Activated CD4-positive, alpha-beta T cell treated with anti-CD3 and anti-CD28 coated beads, Interleukin-10, Interleukin-2, amounts not matched to agents 100 ng/mL and 50 ng/mL, durations not matched to agents 16 hours and 8 hours (primary cell): ENCODE data around the gene ZNF778.
"Not testable (repeated sequence)": the region's sequence is repeated elsewhere in the genome, so short reads cannot be mapped to it uniquely, and the experiment has no call there.

Experiments used
- DNase-seq: peaks from one replicate; pipeline ENCODE4 v3.0.0-alpha.2; 2020

ZNF778 gene

GRCh38 chr16:89257757-89258465 lies 40.4 kb downstream of the ZNF778 start:
- DNase-seq: no peak

- not testable (repeated sequence) for DNase-seq
Measured at GRCh38 chr16:89259901-89260300, 42.4 kb downstream of the ZNF778 start.

- no peak for DNase-seq
Measured at GRCh38 chr16:89261691-89262563, 44.4 kb downstream of the ZNF778 start.

GRCh38 chr16:89264800-89265550 lies 47.5 kb downstream of the ZNF778 start:
- no peak for DNase-seq

DNA sequence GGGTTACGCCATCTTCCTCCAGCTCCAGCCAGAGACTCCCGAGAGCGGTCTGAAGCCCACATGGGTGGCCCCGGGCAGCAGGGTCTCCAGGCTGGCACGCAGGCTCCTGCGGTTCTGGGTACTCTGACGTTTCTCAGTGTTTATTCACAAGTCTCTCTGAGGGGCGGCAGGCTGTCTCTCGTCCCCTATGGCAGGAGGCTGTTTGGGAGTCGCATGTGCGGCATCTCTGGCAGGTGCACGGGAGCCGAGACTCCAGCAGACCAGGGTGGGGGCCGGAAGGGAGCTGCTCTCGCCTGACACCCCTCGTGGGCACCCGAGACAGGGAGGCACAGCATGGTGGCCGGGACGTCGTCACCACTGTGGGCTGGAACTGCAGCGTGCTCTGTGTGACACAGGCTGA lies 48.1 kb downstream of the ZNF778 start:
- DNase-seq: no peak

DNA sequence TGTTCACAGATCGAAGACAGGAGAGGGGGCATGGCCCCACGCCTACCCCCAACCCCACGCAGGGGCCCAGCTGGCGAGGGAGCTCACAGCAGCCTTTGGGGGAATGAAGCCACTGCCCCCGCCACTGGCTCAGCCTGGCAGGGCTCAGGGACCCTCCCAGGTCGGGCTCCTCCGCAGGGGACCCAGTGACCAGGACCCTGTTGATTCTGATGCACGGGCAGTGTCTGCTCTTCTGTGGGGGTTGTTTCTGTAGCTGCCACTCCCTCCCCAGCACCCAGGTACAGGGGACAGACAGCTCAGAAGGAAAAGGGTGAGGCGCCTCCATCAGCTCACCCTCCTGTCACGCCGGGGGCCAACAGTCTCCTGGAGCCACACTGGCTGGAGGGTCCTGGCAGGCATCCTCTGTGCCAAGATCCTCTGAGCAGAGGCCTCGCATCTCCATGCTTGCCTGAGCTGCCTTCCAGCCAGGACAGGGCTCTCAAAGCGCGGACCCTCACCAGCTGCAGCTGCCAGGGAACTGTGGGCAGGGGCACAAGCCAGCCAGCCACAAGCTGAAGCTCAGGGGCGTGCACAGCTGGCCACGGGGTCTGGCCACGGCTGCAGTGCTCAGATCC lies 49.1 kb downstream of the ZNF778 start:
- no peak for DNase-seq

- DNase-seq: not testable (repeated sequence)
Measured at GRCh38 chr16:89267746-89268145, 50.2 kb downstream of the ZNF778 start.

GRCh38 chr16:89268585-89268984 lies 51.1 kb downstream of the ZNF778 start:
- DNase-seq: no peak

DNA sequence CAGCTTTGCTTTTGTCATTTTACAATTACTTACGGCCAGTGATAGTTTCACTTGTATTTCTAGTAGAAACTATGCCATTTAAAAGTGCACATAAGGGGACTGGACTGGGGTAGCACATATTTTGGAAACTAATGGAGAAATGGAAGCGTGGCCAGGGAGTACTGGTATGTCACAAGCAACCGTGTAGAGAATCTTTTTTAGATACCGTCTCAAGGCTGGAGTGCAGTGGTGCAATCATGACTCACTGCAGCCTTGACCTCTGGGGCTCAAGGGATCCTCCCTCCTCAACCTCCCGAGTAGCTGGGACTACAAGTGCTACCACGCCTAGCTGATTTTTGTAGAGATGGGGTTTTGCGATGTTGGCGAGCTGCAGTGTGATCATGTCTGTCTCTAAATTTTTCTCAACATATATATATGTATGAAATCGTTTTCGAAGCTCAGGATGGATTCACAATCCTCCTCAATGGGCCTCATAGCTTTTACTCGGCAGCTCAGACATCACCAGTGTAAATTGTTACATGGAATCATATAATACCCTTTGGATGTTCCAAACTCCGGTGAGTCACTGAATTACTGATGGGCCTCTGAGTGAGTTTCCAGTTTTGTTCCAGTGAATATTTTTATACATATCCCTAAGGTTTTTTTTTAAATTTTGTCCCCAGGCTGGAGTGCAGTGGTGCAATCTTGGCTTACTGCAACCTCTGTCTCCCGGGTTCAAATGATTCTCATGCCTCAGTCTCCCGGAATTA lies 51.7 kb downstream of the ZNF778 start:
- no peak for DNase-seq

GRCh38 chr16:89269805-89270665 lies 52.5 kb downstream of the ZNF778 start:
- DNase-seq: no peak

DNA sequence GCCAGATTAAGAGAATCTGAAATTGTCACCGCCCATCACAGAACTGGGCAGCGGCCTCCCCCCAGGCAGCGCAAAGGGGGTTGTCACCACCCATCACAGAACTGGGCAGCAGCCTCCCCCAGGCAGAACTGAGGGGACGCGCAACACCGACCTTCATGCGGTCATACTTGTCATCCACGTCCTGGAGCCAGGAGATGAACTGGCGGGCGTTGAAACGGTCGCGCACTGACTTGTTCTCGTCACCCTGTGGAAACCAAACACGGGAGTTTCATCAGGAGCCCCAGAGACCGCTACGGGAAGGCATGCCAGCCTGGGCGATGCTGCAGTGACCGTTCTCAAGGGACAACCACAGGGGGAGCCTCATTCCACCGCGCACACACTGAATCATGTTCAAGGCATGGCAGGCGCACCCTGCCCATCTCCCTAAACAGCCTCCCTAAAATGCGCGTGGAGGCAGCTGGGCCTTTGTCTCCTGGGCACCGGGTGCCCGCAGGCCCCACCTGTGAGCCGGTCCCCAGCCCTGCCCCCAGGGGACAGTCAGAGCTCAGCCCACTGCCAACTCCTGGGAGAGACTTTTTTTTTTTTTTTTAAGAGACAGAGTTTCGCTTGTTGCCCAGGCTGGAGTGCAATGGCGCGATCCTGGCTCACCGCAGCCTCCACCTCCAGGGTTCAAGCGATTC lies 53.3 kb downstream of the ZNF778 start:
- no peak for DNase-seq

DNA sequence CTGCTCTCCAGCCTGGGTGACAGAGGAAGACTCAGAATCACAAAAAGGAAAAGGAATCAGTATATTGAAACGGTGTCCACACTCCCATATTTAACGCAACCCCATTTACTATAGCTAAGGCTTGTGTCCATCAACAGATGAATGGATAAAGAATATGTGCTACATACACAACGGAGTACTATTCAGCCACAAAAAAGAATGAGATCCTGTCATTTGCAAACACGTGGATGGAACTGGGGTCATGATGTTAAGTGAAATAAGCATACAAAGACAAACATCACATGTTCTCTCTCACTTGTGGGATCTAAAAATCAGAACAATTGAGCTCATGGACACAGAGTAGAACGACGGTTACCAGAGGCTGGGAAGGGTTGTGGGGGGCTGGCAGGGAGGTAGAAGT lies 55.1 kb downstream of the ZNF778 start:
- DNase-seq: no peak

- DNase-seq: no peak
Measured at GRCh38 chr16:89273741-89274472, 56.4 kb downstream of the ZNF778 start.

GRCh38 chr16:89274561-89275283 lies 57.2 kb downstream of the ZNF778 start:
- no peak for DNase-seq

DNA sequence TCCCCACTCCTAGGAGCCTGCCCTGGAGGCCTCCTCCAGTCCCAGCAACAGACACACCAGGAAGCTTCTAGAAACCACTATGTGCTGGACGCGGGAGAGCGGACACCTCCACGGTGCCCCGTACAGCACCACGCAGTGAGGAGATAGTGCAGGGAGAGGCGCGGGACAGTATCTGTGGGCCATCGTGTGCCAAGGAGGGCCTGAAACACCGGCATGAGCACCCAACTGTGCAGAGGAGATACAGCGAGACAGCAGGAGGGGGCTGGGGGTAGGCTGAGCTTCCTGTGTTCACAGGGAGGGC lies 57.7 kb downstream of the ZNF778 start:
- no peak for DNase-seq

DNA sequence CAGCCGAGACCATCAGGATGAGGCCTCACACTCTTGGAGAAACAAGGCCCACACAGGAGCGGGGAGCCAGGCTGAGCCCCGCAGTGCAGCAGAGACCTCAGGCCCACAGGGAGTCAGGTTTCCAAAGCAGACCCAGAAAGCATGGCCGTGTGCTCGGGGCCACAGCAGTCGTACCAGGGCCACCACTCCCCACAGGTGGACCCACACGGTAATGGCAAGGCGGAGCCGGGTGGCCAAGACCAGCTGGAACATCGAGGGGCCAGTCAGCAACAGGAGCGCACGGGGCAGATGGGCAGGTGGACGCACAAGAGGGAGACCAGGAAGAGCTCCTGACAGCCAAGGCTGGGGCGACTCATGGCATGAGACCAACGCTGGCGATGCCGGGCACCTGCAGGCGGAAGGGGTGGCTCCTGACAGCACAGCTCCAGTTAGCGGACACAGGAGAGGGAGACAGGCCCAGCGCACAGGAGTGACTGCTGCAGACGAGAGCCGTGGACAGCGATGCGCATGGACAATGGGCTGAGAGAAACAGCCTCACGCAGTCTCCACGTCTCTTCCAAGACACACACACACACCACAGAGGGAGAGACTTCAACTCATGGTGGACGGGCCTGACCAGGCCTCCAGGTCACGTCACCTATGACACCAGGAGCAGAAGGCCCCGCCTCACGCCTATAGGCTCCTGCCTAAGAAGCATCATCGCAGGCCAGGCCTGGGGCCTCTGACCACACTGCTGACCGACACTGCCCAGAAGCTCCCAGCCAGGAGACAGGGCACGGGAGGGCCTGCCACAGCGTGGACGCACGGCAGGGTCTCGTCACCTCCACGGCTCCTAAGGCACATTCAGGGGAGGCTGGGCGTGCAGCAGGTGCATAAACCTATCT lies 58.6 kb downstream of the ZNF778 start:
- no peak for DNase-seq

- no peak for DNase-seq
Measured at GRCh38 chr16:89277049-89277448, 59.5 kb downstream of the ZNF778 start.

- DNase-seq: no peak
Measured at GRCh38 chr16:89277641-89278341, 60.3 kb downstream of the ZNF778 start.
